ENCODE data around the gene PLD4.
"Not testable (repeated sequence)": the region's sequence is repeated elsewhere in the genome, so short reads cannot be mapped to it uniquely, and the experiment has no call there.

The PLD4 gene

GRCh38 chr14:104942586-104942985 is 17.9 kb downstream of the PLD4 start:
- DNase-seq = no peak

- DNase-seq = not testable (repeated sequence)
These were observed 18.7 kb downstream of the PLD4 start for GRCh38 chr14:104943216-104944015.

GRCh38 chr14:104944016-104944308 is 19.3 kb downstream of the PLD4 start:
- not testable (repeated sequence) for DNase-seq

- not testable (repeated sequence) for DNase-seq
These were observed 19.9 kb downstream of the PLD4 start for GRCh38 chr14:104944436-104945205.

- DNase-seq = not testable (repeated sequence)
These were observed 20.6 kb downstream of the PLD4 start for GRCh38 chr14:104945266-104945665.

GRCh38 chr14:104945986-104946965 is 21.6 kb downstream of the PLD4 start:
- not testable (repeated sequence) for DNase-seq

- DNase-seq = not testable (repeated sequence)
These were observed 22.5 kb downstream of the PLD4 start for GRCh38 chr14:104947201-104947600.

- DNase-seq = not testable (repeated sequence)
These were observed 23.4 kb downstream of the PLD4 start for GRCh38 chr14:104947881-104948735.

- DNase-seq = no peak
These were observed 24.0 kb downstream of the PLD4 start for GRCh38 chr14:104948736-104949031.

GRCh38 chr14:104949406-104949955 is 24.8 kb downstream of the PLD4 start:
- DNase-seq = not testable (repeated sequence)

GRCh38 chr14:104950021-104950420 is 25.3 kb downstream of the PLD4 start:
- no peak for DNase-seq

- not testable (repeated sequence) for DNase-seq
These were observed 26.0 kb downstream of the PLD4 start for GRCh38 chr14:104950701-104951100.

GRCh38 chr14:104951863-104952657 is 27.4 kb downstream of the PLD4 start:
- DNase-seq = not testable (repeated sequence)

GRCh38 chr14:104953097-104953496 is 28.4 kb downstream of the PLD4 start:
- no peak for DNase-seq

- no peak for DNase-seq
These were observed 29.4 kb downstream of the PLD4 start for GRCh38 chr14:104953896-104954656.

- DNase-seq = no peak
These were observed 30.2 kb downstream of the PLD4 start for GRCh38 chr14:104954746-104955395.

- no peak for DNase-seq
These were observed 30.7 kb downstream of the PLD4 start for GRCh38 chr14:104955396-104955770.

- no peak for DNase-seq
These were observed 31.7 kb downstream of the PLD4 start for GRCh38 chr14:104956290-104956890.
